ENCODE measurements around the gene WDR4. TPM values are rescaled to one million over a fixed set of nuclear protein-coding genes. Genes with fewer than 3 reads are reported as not detected.
"Not testable (repeated sequence)": the region's sequence is repeated elsewhere in the genome, so short reads cannot be mapped to it uniquely, and the experiment has no call there.

The WDR4 gene
- total and polyA plus RNA-seq, 12 donors, result 3.7 to 9.8 (median 4.5) TPM

- Histone ChIP-seq H3K36me3 (peaks cover 0 to 15% (median under 1%) of the 10 kb centered on the region in 9 donors), H3K9me3 (no peaks in the 10 kb centered on the region), H3K27me3 (peaks cover 0 to 33% (median 29%) of the 10 kb centered on the region in 7 donors), H3K4me3 (no peak overlapping the region), H3K4me1 (peaks cover 0 to 10% (median 0%) of the 10 kb centered on the region in 9 donors), H3K27ac (no peak overlapping the region)
- TF ChIP-seq, protein P1, sequence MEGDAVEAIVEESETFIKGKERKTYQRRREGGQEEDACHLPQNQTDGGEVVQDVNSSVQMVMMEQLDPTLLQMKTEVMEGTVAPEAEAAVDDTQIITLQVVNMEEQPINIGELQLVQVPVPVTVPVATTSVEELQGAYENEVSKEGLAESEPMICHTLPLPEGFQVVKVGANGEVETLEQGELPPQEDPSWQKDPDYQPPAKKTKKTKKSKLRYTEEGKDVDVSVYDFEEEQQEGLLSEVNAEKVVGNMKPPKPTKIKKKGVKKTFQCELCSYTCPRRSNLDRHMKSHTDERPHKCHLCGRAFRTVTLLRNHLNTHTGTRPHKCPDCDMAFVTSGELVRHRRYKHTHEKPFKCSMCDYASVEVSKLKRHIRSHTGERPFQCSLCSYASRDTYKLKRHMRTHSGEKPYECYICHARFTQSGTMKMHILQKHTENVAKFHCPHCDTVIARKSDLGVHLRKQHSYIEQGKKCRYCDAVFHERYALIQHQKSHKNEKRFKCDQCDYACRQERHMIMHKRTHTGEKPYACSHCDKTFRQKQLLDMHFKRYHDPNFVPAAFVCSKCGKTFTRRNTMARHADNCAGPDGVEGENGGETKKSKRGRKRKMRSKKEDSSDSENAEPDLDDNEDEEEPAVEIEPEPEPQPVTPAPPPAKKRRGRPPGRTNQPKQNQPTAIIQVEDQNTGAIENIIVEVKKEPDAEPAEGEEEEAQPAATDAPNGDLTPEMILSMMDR (IDR thresholded peaks at IDR 0.05), result no peak
- WGBS, 2 donors, result 83 to 88% methylated on average over 6 of the region's 6 CpGs
- ATAC-seq (no peak), DNase-seq (no peak)
- intact Hi-C loops (cut with DNase I), result no loop called here
These were observed 44.1 kb downstream of the WDR4 start for GRCh38 chr21:42835211-42835610.

GRCh38 chr21:42834726-42835191 lies 44.6 kb downstream of the WDR4 start:
- DNase-seq (no peak), ATAC-seq (peak in 2 of 8 donors; percentile 12 to 33)
- Histone ChIP-seq H3K27ac (no peak overlapping the region), H3K9me3 (no peaks in the 10 kb centered on the region), H3K36me3 (peaks cover 0 to 10% (median 0%) of the 10 kb centered on the region in 9 donors), H3K27me3 (peaks cover 0 to 37% (median 33%) of the 10 kb centered on the region in 7 donors), H3K4me3 (no peak overlapping the region), H3K4me1 (peaks cover 0 to 10% (median 0%) of the 10 kb centered on the region in 9 donors)
- intact Hi-C loops (cut with DNase I), result loop anchor here in 2 of 10 donors (5.0 kb wide), 2 partner anchors 237 to 242 kb away; no protein-coding TSS in a partner anchor
- WGBS, 2 donors, result 94% methylated on average over 13 of the region's 13 CpGs
- TF ChIP-seq, protein P1 (IDR thresholded peaks at IDR 0.05), result no peak

GRCh38 chr21:42833859-42834725 lies 45.2 kb downstream of the WDR4 start:
- H3K9me3 ChIP-seq, result no peaks in the 10 kb centered on the region
- no peak overlapping the region for H3K27ac ChIP-seq
- no peak overlapping the region for H3K4me3 ChIP-seq
- H3K36me3 ChIP-seq, result peaks cover 0 to 4% (median 0%) of the 10 kb centered on the region in 9 donors
- TF ChIP-seq, protein P1 (IDR thresholded peaks at IDR 0.05), result no peak
- ATAC-seq (peak in 1 of 8 donors; percentile 13), DNase-seq (no peak)
- intact Hi-C loops (cut with DNase I), result loop anchor here in 3 of 10 donors (1.0 to 5.0 kb wide), 3 partner anchors 21 to 242 kb away; no protein-coding TSS in a partner anchor
- peaks cover 0 to 44% (median 40%) of the 10 kb centered on the region in 7 donors for H3K27me3 ChIP-seq
- 76 to 82% methylated on average over 23 of the region's 23 CpGs for WGBS, 2 donors
- peaks cover 0 to 10% (median 0%) of the 10 kb centered on the region in 9 donors for H3K4me1 ChIP-seq

DNA sequence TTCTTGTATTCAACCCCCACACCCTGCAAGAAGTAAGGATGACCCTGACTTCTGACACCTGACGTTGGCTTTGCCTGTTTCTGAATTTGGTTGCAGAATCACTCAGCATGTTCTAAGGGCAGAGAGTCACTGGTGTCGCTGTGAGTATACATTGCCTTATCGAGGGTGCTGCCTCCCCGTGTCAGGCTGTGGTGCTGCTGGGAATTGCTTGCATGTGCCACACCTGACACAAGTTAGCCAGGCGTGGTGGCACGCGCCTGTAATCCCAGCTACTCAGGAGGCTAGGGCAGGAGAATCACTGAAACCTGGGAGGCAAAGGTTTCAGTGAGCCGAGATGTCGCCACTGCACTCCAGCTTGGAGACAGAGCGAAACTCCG lies 45.9 kb downstream of the WDR4 start:
- DNase-seq (peak in 1 of 2 donors; percentile 27), ATAC-seq (peak in 2 of 8 donors; percentile 35 to 37)
- Histone ChIP-seq H3K27ac (no peak overlapping the region), H3K27me3 (peaks cover 0 to 50% (median 46%) of the 10 kb centered on the region in 7 donors), H3K4me1 (peaks cover 0 to 10% (median 0%) of the 10 kb centered on the region in 9 donors), H3K4me3 (no peak overlapping the region), H3K36me3 (no peaks in the 10 kb centered on the region), H3K9me3 (no peaks in the 10 kb centered on the region)
- TF ChIP-seq, protein P1 (IDR thresholded peaks at IDR 0.05), result peak in 2 of 9 donors; percentile 27 to 49
- WGBS, 2 donors, result 63% methylated on average over 11 of the region's 11 CpGs
- intact Hi-C loops (cut with DNase I), result loop anchor here in 3 of 10 donors (1.0 to 5.0 kb wide), 3 partner anchors 22 to 241 kb away; no protein-coding TSS in a partner anchor

GRCh38 chr21:42832321-42832630 lies 47.1 kb downstream of the WDR4 start:
- not testable (repeated sequence) for H3K27ac ChIP-seq, H3K4me3 ChIP-seq, DNase-seq, H3K9me3 ChIP-seq, H3K4me1 ChIP-seq, ATAC-seq, H3K36me3 ChIP-seq
- intact Hi-C loops (cut with DNase I), result loop anchor here in 2 of 10 donors (5.0 kb wide), 2 partner anchors 235 to 240 kb away; no protein-coding TSS in a partner anchor
- 82% methylated on average over 4 of the region's 4 CpGs for WGBS, 2 donors
- peaks cover 0 to 60% (median 58%) of the 10 kb centered on the region in 7 donors for H3K27me3 ChIP-seq

Measured in heart right ventricle (tissue), 16 donors.